SK-N-SH treated with all-trans-retinoic acid at 6 μM for 48 hours (cell line): ENCODE measurements around the gene NCL.

Experiments used
- ATAC-seq: fragments of 200-7000 bp; cut with Tn5 transposase; 3 replicates; pipeline ENCODE4 v1.9.1; 2020; ENCODE audit warnings: mild to moderate bottlenecking, moderate library complexity
- CSDC2 ChIP-seq: fragments of 250-450 bp; sonication (Bioruptor Pico); IDR thresholded peaks from 2 replicates; pipeline ENCODE4 v1.5.0; 2020; ENCODE audit warnings: mild to moderate bottlenecking, moderate library complexity
- ESRRG ChIP-seq: fragments of 250-450 bp; sonication (Bioruptor Pico); IDR thresholded peaks from 2 replicates; pipeline ENCODE4 v1.6.1; 2021; ENCODE audit warnings: mild to moderate bottlenecking
- GLIS3 ChIP-seq: fragments of 250-450 bp; sonication (Bioruptor Pico); IDR thresholded peaks from 2 replicates; pipeline ENCODE4 v1.5.0; 2020; ENCODE audit warnings: mild to moderate bottlenecking, moderate library complexity
- ISL1 ChIP-seq: fragments of 250-450 bp; sonication (Bioruptor Pico); IDR thresholded peaks from 2 replicates; pipeline ENCODE4 v2.1.2; 2022; ENCODE audit warnings: mild to moderate bottlenecking, moderate library complexity
- OSR1 ChIP-seq: fragments of 250-450 bp; sonication (Bioruptor Pico); IDR thresholded peaks from 2 replicates; pipeline ENCODE4 v1.8.0; 2022; ENCODE audit warnings: moderate library complexity, mild to moderate bottlenecking, inconsistent platforms
- PPARA ChIP-seq: fragments of 250-450 bp; sonication (Bioruptor Pico); IDR thresholded peaks from 2 replicates; pipeline ENCODE4 v1.5.0; 2020; ENCODE audit warnings: mild to moderate bottlenecking, borderline replicate concordance
- RARB ChIP-seq: fragments of 250-450 bp; sonication (Bioruptor Pico); IDR thresholded peaks from 2 replicates; pipeline ENCODE4 v1.8.0; 2021; ENCODE audit warnings: mild to moderate bottlenecking, moderate library complexity
- SNAI2 ChIP-seq: fragments of 250-450 bp; sonication (Bioruptor Pico); IDR thresholded peaks from 2 replicates; pipeline ENCODE4 v1.5.0; 2020; ENCODE audit warnings: mild to moderate bottlenecking, moderate library complexity
- TCF4 ChIP-seq: fragments of 250-450 bp; sonication (Bioruptor Pico); IDR thresholded peaks from 2 replicates; pipeline ENCODE4 v1.8.0; 2021; ENCODE audit warnings: mild to moderate bottlenecking, moderate library complexity, borderline replicate concordance
- TOX ChIP-seq: fragments of 250-450 bp; sonication (Bioruptor Pico); IDR thresholded peaks from 2 replicates; pipeline ENCODE4 v1.8.0; 2021; ENCODE audit warnings: mild to moderate bottlenecking, moderate library complexity, borderline replicate concordance
- ZC3H10 ChIP-seq: fragments of 250-450 bp; sonication (Bioruptor Pico); IDR thresholded peaks from 2 replicates; pipeline ENCODE4 v1.5.1; 2021; ENCODE audit warnings: mild to moderate bottlenecking, moderate library complexity
- ZFP3 ChIP-seq: fragments of 250-450 bp; sonication (Bioruptor Pico); IDR thresholded peaks from 2 replicates; pipeline ENCODE4 v1.5.0; 2020; ENCODE audit warnings: mild to moderate bottlenecking, moderate library complexity
- ZFP30 ChIP-seq: fragments of 450-650 bp; formaldehyde crosslinking; IDR thresholded peaks from 2 replicates; pipeline ENCODE4 v1.5.0; 2022; ENCODE audit warnings: mild to moderate bottlenecking, moderate library complexity
- ZNF565 ChIP-seq: fragments of 450-650 bp; formaldehyde crosslinking; conservative IDR thresholded peaks from 2 replicates; pipeline ENCODE4 v1.5.0; 2020; ENCODE audit warnings: low read depth, mild to moderate bottlenecking, moderate library complexity
- ZNF70 ChIP-seq: fragments of 450-650 bp; formaldehyde crosslinking; IDR thresholded peaks from 2 replicates; pipeline ENCODE4 v1.5.0; 2020; ENCODE audit warnings: mild to moderate bottlenecking, moderate library complexity
- TF ChIP-seq, protein P1 (sequence below): fragments of 250-450 bp; sonication (Bioruptor Pico); IDR thresholded peaks from 2 replicates; pipeline ENCODE4 v1.8.0; 2021; ENCODE audit warnings: low read depth, mild to moderate bottlenecking, moderate library complexity, borderline replicate concordance
- TF ChIP-seq, protein P2 (sequence below): fragments of 250-450 bp; sonication (Bioruptor Pico); IDR thresholded peaks from 2 replicates; pipeline ENCODE4 v1.5.1; 2021; ENCODE audit warnings: mild to moderate bottlenecking, moderate library complexity
- TF ChIP-seq, protein P3 (sequence below): fragments of 250-450 bp; sonication (Bioruptor Pico); IDR thresholded peaks from 2 replicates; pipeline ENCODE4 v1.8.0; 2020; ENCODE audit warnings: mild to moderate bottlenecking, moderate library complexity, borderline replicate concordance
- TF ChIP-seq, protein P4 (sequence below): fragments of 250-450 bp; sonication (Bioruptor Pico); IDR thresholded peaks from 2 replicates; pipeline ENCODE4 v1.5.0; 2020; ENCODE audit warnings: mild to moderate bottlenecking, moderate library complexity
- TF ChIP-seq, protein P5 (sequence below): fragments of 250-450 bp; sonication (Bioruptor Pico); IDR thresholded peaks from 2 replicates; pipeline ENCODE4 v1.5.1; 2020; ENCODE audit warnings: low read depth, mild to moderate bottlenecking, moderate library complexity

NCL gene

DNA sequence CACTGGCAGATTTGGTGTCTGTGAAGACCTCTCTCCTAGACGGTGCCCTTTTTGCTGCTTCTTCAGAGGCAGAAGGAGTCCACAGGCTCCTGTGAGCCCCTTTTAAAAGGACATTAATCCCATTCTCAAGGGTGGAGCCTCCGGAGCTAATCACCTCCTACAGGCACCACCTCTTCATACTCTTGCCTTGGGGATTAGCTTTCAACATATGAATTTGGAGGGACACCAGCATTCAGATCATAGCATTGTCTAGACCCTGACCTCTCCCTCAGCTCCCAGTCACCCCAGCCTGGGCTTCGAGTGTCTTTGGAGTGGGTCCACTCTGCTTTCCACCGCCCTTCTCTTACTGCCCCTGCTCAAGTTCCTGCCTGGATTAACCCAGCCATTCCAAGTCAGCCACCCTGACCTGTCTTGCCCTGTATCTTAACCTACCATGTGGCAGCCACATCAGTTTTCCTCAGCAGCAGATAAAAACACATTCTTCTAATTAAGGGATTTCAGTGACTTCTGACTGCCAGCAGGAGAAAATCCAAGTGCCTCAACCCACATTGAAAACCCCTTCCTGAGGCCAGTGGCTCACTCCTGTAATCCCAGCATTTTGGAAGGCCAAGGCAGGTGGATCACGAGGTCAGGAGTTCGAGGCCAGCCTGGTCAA lies 6.1 kb upstream of the NCL start:
- TF ChIP-seq, protein P1, sequence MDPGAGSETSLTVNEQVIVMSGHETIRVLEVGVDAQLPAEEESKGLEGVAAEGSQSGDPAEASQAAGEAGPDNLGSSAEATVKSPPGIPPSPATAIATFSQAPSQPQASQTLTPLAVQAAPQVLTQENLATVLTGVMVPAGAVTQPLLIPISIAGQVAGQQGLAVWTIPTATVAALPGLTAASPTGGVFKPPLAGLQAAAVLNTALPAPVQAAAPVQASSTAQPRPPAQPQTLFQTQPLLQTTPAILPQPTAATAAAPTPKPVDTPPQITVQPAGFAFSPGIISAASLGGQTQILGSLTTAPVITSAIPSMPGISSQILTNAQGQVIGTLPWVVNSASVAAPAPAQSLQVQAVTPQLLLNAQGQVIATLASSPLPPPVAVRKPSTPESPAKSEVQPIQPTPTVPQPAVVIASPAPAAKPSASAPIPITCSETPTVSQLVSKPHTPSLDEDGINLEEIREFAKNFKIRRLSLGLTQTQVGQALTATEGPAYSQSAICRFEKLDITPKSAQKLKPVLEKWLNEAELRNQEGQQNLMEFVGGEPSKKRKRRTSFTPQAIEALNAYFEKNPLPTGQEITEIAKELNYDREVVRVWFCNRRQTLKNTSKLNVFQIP, result no peak
- TF ChIP-seq, protein P2, sequence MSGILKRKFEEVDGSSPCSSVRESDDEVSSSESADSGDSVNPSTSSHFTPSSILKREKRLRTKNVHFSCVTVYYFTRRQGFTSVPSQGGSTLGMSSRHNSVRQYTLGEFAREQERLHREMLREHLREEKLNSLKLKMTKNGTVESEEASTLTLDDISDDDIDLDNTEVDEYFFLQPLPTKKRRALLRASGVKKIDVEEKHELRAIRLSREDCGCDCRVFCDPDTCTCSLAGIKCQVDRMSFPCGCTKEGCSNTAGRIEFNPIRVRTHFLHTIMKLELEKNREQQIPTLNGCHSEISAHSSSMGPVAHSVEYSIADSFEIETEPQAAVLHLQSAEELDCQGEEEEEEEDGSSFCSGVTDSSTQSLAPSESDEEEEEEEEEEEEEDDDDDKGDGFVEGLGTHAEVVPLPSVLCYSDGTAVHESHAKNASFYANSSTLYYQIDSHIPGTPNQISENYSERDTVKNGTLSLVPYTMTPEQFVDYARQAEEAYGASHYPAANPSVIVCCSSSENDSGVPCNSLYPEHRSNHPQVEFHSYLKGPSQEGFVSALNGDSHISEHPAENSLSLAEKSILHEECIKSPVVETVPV, result no peak
- TF ChIP-seq, protein P3, sequence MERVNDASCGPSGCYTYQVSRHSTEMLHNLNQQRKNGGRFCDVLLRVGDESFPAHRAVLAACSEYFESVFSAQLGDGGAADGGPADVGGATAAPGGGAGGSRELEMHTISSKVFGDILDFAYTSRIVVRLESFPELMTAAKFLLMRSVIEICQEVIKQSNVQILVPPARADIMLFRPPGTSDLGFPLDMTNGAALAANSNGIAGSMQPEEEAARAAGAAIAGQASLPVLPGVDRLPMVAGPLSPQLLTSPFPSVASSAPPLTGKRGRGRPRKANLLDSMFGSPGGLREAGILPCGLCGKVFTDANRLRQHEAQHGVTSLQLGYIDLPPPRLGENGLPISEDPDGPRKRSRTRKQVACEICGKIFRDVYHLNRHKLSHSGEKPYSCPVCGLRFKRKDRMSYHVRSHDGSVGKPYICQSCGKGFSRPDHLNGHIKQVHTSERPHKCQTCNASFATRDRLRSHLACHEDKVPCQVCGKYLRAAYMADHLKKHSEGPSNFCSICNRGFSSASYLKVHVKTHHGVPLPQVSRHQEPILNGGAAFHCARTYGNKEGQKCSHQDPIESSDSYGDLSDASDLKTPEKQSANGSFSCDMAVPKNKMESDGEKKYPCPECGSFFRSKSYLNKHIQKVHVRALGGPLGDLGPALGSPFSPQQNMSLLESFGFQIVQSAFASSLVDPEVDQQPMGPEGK, result no peak
- no peak for TF ChIP-seq ZFP30 (CRISPR knock-in tag)
- TF ChIP-seq, all 23 proteins: peak for 0

DNA sequence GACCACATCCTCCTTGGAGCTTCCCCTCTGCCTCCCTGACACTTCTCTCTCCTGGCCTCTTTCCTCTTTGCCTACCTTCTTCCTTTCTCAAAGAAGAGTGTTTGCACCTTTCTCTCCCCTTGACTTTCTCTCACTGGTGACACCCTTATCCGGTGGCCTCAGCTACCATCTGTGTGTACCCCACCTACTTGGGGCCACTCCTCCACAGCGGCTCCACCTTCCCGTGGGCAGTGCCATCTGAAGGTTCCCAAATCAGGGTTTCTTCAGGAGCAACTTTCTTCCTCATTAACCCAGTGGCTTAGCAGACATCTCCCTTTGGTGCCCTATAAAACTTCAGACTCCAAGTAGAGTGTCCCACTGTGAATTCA lies 5.3 kb upstream of the NCL start:
- ATAC-seq, result no peak

More for the DNA sequence above, 6.1 kb upstream of the NCL start:
- ATAC-seq, result no peak

More for the DNA sequence above, 5.3 kb upstream of the NCL start:
- no peak for TF ChIP-seq GLIS3
- no peak for TF ChIP-seq OSR1 (CRISPR knock-in tag)
- TF ChIP-seq, protein P4, sequence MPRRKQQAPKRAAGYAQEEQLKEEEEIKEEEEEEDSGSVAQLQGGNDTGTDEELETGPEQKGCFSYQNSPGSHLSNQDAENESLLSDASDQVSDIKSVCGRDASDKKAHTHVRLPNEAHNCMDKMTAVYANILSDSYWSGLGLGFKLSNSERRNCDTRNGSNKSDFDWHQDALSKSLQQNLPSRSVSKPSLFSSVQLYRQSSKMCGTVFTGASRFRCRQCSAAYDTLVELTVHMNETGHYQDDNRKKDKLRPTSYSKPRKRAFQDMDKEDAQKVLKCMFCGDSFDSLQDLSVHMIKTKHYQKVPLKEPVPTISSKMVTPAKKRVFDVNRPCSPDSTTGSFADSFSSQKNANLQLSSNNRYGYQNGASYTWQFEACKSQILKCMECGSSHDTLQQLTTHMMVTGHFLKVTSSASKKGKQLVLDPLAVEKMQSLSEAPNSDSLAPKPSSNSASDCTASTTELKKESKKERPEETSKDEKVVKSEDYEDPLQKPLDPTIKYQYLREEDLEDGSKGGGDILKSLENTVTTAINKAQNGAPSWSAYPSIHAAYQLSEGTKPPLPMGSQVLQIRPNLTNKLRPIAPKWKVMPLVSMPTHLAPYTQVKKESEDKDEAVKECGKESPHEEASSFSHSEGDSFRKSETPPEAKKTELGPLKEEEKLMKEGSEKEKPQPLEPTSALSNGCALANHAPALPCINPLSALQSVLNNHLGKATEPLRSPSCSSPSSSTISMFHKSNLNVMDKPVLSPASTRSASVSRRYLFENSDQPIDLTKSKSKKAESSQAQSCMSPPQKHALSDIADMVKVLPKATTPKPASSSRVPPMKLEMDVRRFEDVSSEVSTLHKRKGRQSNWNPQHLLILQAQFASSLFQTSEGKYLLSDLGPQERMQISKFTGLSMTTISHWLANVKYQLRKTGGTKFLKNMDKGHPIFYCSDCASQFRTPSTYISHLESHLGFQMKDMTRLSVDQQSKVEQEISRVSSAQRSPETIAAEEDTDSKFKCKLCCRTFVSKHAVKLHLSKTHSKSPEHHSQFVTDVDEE (CRISPR knock-in tag), result no peak
- no peak for TF ChIP-seq ZFP3
- TF ChIP-seq, protein P3, result no peak
- TF ChIP-seq ZFP30 (CRISPR knock-in tag), result no peak
- TF ChIP-seq PPARA (CRISPR knock-in tag), result no peak
- TF ChIP-seq RARB (CRISPR knock-in tag), result no peak
- no peak for TF ChIP-seq ISL1
- no peak for TF ChIP-seq TCF4
- TF ChIP-seq ESRRG (CRISPR knock-in tag), result no peak
- TF ChIP-seq, protein P5, sequence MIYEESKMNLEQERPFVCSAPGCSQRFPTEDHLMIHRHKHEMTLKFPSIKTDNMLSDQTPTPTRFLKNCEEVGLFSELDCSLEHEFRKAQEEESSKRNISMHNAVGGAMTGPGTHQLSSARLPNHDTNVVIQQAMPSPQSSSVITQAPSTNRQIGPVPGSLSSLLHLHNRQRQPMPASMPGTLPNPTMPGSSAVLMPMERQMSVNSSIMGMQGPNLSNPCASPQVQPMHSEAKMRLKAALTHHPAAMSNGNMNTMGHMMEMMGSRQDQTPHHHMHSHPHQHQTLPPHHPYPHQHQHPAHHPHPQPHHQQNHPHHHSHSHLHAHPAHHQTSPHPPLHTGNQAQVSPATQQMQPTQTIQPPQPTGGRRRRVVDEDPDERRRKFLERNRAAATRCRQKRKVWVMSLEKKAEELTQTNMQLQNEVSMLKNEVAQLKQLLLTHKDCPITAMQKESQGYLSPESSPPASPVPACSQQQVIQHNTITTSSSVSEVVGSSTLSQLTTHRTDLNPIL, result no peak
- no peak for TF ChIP-seq SNAI2
- TF ChIP-seq, protein P2, result no peak
- no peak for TF ChIP-seq ZNF565 (CRISPR knock-in tag)
- TF ChIP-seq CSDC2 (CRISPR knock-in tag), result no peak
- TF ChIP-seq, protein P1, result no peak
- TF ChIP-seq ZC3H10 (CRISPR knock-in tag), result no peak
- no peak for TF ChIP-seq ZNF70
- no peak for TF ChIP-seq TOX (CRISPR knock-in tag)
